Stimulated activated CD4-positive, alpha-beta T cell treated with anti-CD3 and anti-CD28 coated beads, Interleukin-4, amount 100 ng/mL, for 48 hours (primary cell): Measurements from ENCODE around the gene SS18L1.
A peak's percentile ranks its signal among the peaks of the same experiment; 100 is the strongest.
"Not testable (repeated sequence)": the region's sequence is repeated elsewhere in the genome, so short reads cannot be mapped to it uniquely, and the experiment has no call there.

Source experiments
- DNase-seq, 2 donors: peaks; one replicate each; pipeline ENCODE4 v3.0.0-alpha.2; 2020; ENCODE audit warnings: low read depth in 2 of 2

SS18L1 gene, protein sequence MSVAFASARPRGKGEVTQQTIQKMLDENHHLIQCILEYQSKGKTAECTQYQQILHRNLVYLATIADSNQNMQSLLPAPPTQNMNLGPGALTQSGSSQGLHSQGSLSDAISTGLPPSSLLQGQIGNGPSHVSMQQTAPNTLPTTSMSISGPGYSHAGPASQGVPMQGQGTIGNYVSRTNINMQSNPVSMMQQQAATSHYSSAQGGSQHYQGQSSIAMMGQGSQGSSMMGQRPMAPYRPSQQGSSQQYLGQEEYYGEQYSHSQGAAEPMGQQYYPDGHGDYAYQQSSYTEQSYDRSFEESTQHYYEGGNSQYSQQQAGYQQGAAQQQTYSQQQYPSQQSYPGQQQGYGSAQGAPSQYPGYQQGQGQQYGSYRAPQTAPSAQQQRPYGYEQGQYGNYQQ

GRCh38 chr20:62143081-62143956, at the start of gene SS18L1, which contains the start of gene PSMA7:
Gene SS18L1, plus strand, starts transcription at chr20:62143769. Its CDS starts 52 bp downstream, at chr20:62143821.
Gene PSMA7, minus strand, starts transcription at chr20:62143394. Its CDS starts 91 bp downstream, at chr20:62143303.
- DNase-seq, result peak; percentile 79

- no peak for DNase-seq
These were observed 46.9 kb upstream of the SS18L1 start for GRCh38 chr20:62096421-62097380.

DNA sequence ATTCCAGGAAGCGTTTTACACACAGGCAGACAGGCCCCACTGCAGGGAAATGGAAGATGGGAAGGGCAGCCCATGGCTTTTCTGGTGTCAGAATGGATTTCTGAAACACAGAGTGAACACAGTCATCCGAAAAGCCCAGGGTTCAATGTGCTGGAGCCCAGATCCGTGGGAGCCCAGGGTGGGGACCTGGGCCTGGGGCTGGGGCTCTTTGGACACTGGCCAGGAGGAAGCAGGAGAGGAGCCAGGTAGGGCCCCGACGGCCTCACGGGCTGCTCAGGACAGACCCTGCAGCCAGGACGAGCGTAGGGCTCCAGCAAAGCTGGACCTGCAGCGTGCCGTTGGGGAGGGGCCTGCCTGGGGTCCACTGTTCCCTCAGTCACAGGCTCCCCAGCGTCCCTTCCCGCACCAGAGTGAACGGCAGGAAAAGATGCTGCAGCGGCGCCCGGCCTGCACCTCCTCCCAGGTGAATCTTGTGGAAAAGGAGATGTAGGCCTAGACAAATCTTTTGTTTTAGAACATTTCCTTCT, 45.6 kb upstream of the SS18L1 start:
- DNase-seq, result no peak

DNA sequence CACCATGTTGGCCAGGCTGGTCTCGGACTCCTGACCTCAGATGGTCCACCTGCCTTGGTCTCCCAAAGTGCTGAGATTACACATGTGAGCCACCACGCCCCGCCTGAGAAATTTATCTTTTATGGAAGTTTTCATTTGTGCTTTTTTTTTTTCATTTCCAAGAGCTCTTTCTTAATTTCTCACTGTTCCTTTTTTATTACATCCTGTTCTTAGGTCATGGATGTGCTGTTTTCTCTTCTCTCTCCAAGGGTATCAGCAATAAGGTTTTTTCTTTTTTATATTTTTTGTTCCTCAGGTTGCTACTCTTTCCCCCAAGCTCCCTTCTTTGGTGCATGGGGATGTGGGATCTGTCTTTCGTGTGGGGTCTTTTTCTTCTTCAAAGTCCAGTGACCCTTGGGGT, 42.5 kb upstream of the SS18L1 start:
- DNase-seq, result no peak

DNA sequence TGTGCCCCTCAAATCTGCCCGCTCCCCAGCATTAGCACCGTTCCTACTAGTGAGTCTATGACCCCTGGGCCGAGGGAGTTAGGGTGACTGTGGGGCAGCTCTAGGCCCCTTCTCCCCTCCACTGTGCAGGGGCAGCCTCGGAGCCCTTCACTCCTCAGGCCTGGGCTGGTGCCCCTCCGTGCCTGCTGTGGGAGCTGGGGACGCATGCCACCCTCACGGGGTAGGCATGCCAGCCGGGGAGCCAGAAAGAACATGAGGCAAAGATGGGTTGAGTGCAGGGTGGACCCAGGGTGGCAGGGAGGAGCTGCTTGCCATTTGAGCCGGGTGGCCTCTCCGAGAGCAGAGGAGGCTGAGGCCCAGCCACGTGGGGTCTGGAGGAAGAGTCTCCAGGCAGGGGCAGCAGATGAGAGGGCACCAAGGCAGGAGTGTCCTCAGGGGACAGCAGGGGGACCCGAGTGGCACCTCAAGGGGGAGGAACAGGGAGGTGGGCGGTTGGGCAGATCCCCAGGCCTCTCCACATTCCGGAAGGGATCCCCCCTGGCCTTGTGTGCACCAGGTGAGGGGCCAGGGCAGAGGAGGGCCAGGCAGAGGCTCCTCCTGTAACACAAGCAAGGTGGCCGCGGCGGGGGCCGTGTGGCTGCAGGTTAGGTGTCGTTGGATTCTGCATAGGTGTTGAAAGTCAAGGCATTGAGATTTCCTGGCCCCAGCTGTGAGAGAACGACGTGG, 39.9 kb upstream of the SS18L1 start:
- no peak for DNase-seq

- no peak for DNase-seq
These were observed 39.3 kb upstream of the SS18L1 start for GRCh38 chr20:62104234-62104789.

- no peak for DNase-seq
These were observed 38.7 kb upstream of the SS18L1 start for GRCh38 chr20:62104791-62105345.

DNA sequence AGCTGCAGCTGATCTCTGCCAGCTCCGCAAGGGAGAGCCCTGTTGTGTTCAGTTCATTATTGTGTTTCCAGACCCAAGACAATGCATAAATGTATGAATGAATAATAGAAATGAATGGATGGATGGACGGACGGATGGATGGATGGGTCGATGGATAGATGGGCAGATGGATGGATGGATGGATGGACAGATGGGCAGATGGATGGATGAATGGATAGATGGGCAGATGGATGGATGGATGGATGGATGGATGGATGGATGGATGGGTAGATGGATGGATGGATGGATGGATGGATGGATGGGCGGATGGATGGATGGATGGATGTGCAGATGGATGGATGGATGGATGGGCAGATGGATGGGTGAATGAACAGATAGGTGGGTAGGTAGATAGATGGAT, 38.0 kb upstream of the SS18L1 start:
- DNase-seq, result no peak

DNA sequence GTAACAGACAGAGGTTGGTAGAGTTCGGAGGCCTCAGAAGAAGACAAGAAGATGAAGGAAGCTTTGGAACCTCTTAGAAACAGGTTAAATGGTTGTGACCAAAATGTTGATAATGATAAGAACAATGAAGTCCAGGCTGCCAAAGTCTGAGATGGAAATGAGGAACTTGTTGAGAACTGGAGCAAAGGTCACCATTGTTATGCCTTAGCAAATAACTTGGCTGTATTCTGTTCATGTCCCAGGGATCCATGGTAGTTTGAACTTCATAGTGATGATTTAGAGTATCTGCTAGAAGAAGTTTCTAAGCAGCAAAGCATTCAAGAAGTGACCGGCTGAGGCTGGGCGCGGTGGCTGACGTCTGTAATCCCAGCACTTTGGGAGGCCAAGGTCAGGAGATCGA, 32.4 kb upstream of the SS18L1 start:
- DNase-seq, result no peak

DNA sequence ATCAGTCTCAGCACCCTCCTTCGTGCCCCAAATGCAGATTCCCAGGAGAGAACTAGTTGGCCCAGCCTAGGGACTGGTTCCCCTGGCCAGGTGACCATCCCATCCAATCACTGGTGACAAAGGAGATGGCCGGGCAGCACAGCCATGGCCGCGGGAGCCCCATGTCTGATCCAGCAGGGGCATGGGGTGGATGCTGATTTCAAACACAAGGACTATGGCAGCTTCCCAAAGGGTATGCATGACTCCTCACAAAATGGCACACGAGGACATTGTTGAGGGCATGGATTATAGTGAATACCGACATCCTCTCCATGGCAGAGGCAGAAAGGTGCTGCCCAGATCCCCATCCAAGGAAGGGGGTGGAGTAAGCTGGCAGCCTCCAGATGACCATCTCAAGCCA, 31.2 kb upstream of the SS18L1 start:
- DNase-seq, result no peak

GRCh38 chr20:62114894-62115293, 28.7 kb upstream of the SS18L1 start:
- no peak for DNase-seq

- not testable (repeated sequence) for DNase-seq
These were observed 27.7 kb upstream of the SS18L1 start for GRCh38 chr20:62115800-62116407.

- DNase-seq, result no peak
These were observed 26.8 kb upstream of the SS18L1 start for GRCh38 chr20:62116558-62117361.

DNA sequence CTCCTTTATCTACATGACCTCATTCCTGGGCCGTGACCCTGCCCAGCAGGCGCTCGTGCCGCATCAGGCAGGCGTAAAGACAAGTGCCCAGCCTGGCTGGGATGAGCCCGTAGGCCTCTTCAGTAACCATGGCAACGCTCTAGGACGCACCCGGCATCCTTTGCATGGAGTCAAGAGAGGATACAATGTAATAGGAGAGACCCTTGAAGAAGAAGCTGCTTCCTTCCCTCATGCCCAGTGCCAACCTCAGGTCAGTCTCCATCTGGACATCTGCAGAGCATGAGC, 26.3 kb upstream of the SS18L1 start:
- no peak for DNase-seq

DNA sequence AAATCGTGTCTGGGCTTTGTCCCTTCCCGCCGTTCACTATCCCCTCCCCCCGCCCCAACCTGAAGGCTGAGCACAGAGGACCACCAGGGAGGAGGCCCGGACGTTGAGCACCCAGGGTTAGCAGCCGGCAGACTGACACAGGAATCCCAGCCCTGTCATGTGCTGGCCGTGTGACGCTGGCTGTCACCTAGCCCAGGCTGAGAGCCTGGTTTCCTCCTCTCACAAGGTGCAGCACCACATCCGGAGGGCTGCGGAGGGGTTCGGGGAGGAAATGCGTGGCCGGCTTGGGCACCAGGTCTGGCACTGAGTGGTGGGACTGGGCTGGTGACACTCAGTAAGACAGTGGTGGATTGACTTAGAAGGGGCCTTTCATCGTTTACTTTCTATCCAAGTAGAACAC, 25.9 kb upstream of the SS18L1 start:
- no peak for DNase-seq

GRCh38 chr20:62118113-62119043, 25.2 kb upstream of the SS18L1 start:
- DNase-seq, result no peak

DNA sequence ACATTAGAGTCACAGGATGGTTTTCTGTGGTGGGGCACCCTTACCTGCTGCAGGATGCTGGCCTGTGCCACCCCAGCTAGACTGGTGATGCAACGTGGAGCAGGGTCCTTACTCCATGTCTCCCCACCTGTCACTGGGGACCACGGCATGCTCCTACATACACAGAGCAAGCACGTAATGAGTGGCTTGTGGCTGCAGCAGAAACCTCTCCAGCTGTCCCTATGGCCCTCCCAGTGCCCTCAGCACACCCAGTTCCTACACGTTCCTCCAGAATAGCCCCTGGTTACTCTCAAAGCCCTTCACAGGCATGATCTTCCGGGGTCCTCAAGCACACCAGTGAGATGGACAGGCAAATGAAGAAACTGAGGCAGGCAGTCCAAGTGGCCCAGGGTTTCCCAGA, 24.5 kb upstream of the SS18L1 start:
- no peak for DNase-seq
